NCI-H524 (cell line): Measurements from ENCODE around the gene FAAH.

Source experiments
- DNase-seq, 2 experiments: peaks; one replicate each; lab custom pipeline; 2025; lab: John Stamatoyannopoulos, UW

FAAH gene

GRCh38 chr1:46449223-46450159 lies 55.4 kb downstream of the FAAH start:
- DNase-seq = no peak

GRCh38 chr1:46450160-46450517 lies 56.0 kb downstream of the FAAH start:
- no peak for DNase-seq

GRCh38 chr1:46451948-46452930 lies 58.1 kb downstream of the FAAH start:
- peak; percentile 26 to 57 for DNase-seq

- DNase-seq = peak; percentile 26 to 57
These were observed 58.8 kb downstream of the FAAH start for GRCh38 chr1:46452931-46453325.

- DNase-seq = no peak
These were observed 59.3 kb downstream of the FAAH start for GRCh38 chr1:46453449-46453848.

- DNase-seq = no peak
These were observed 61.8 kb downstream of the FAAH start for GRCh38 chr1:46455951-46456350.

- DNase-seq = peak in 1 of 2 experiments; percentile 58
These were observed 62.4 kb downstream of the FAAH start for GRCh38 chr1:46456411-46456963.

GRCh38 chr1:46457178-46457577 lies 63.1 kb downstream of the FAAH start:
- no peak for DNase-seq

- DNase-seq = no peak
These were observed 64.1 kb downstream of the FAAH start for GRCh38 chr1:46458190-46458589.

GRCh38 chr1:46458846-46459245 lies 64.7 kb downstream of the FAAH start:
- DNase-seq = peak; percentile 77 to 92

- DNase-seq = no peak
These were observed 65.2 kb downstream of the FAAH start for GRCh38 chr1:46459315-46459714.

- peak in 1 of 2 experiments; percentile 13 for DNase-seq
These were observed 67.1 kb downstream of the FAAH start for GRCh38 chr1:46461017-46461808.

GRCh38 chr1:46461809-46462448 lies 67.8 kb downstream of the FAAH start:
- no peak for DNase-seq
